Peyer's patch (tissue), 4 donors: Measurements from ENCODE around the gene NIBAN1. TPM values are rescaled to one million over a fixed set of nuclear protein-coding genes. Genes with fewer than 3 reads are reported as not detected.

Experiments used
- DNase-seq, 3 donors: peaks; one replicate each; pipeline ENCODE4 v3.0.0-alpha.2; 2017 to 2019
- H3K27ac ChIP-seq, 4 donors: fragments of 200-600 bp; sonication (generic); one replicate each; pipeline ENCODE4 v1.5.1; 2016 to 2019
- H3K27me3 ChIP-seq, 2 donors: fragments of 200-600 bp; sonication (generic); one replicate each; pipeline ENCODE4 v1.5.1; 2019
- H3K36me3 ChIP-seq, 3 donors: fragments of 200-600 bp; sonication (generic); one replicate each; pipeline ENCODE4 v1.5.1; 2016 to 2019
- H3K4me1 ChIP-seq, 4 donors: fragments of 200-600 bp; sonication (generic); one replicate each; pipeline ENCODE4 v1.5.1; 2016 to 2019
- H3K4me3 ChIP-seq, 4 donors: fragments of 200-600 bp; sonication (generic); 1 replicate in 3 of 4; 2 replicates in 1 of 4; pipeline ENCODE4 v1.5.1; 2016 to 2019; ENCODE audit warnings: mild to moderate bottlenecking in 1 of 4
- H3K9me3 ChIP-seq, 4 donors: fragments of 200-600 bp; sonication (generic); one replicate each; pipeline ENCODE4 v1.5.1; 2016 to 2019; ENCODE audit warnings: mild to moderate bottlenecking in 1 of 4
- CTCF ChIP-seq, 6 experiments: fragments of 450-650 bp in 4 of 6; fragments of 200-600 bp in 2 of 6; sonication (generic) in 1 of 6; IDR thresholded peaks; one replicate each; pipeline ENCODE4 v1.5.1; 2017 to 2019; ENCODE audit warnings: antibody characterized with exemption in 6 of 6, mild to moderate bottlenecking in 3 of 6, moderate library complexity in 1 of 6
- POLR2A ChIP-seq, 2 donors: fragments of 450-650 bp; IDR thresholded peaks; one replicate each; pipeline ENCODE4 v1.5.1; 2017; ENCODE audit warnings: antibody characterized with exemption in 2 of 2, mild to moderate bottlenecking in 2 of 2, moderate library complexity in 2 of 2
- total RNA-seq, 4 donors: library from RNA; depleted of rRNA; stranded (reverse); fragments of >200 nt; gene quantifications; one replicate each; pipeline ENCODE4 v1.1.0, GENCODE V29; 2016

The NIBAN1 gene
- total RNA-seq, 4 donors from 2014 or later = 7.7 to 32.2 (median 9.5) TPM

- DNase-seq = no peak
- H3K27ac ChIP-seq = no peak overlapping the region
- no peaks in the 10 kb centered on the region for H3K9me3 ChIP-seq
- no peak overlapping the region for H3K4me3 ChIP-seq
- no peaks in the 10 kb centered on the region for H3K36me3 ChIP-seq
- TF ChIP-seq CTCF (IDR thresholded peaks at IDR 0.05) (no peak), POLR2A (IDR thresholded peaks at IDR 0.05) (no peak)
- H3K27me3 ChIP-seq = no peaks in the 10 kb centered on the region
- H3K4me1 ChIP-seq = no peaks in the 10 kb centered on the region
These were observed 6.4 kb upstream of the NIBAN1 start for GRCh38 chr1:184980726-184981125.

- Histone ChIP-seq H3K27me3 (no peaks in the 10 kb centered on the region), H3K27ac (no peak overlapping the region), H3K4me3 (no peak overlapping the region), H3K36me3 (no peaks in the 10 kb centered on the region), H3K4me1 (peaks cover 0 to 10% (median 2%) of the 10 kb centered on the region in 4 donors), H3K9me3 (no peaks in the 10 kb centered on the region)
- no peak for DNase-seq
- TF ChIP-seq POLR2A (IDR thresholded peaks at IDR 0.05) = no peak
- TF ChIP-seq CTCF (IDR thresholded peaks at IDR 0.05) = no peak
These were observed 1.0 kb upstream of the NIBAN1 start for GRCh38 chr1:184975208-184975870.

- Histone ChIP-seq H3K4me1 (peaks cover 0 to 10% (median 2%) of the 10 kb centered on the region in 4 donors), H3K9me3 (no peaks in the 10 kb centered on the region), H3K27me3 (no peaks in the 10 kb centered on the region), H3K27ac (peak overlapping the region in 3 of 4 donors; percentile 69 to 81 (median 77)), H3K4me3 (peak overlapping the region in 2 of 4 donors; percentile 63 to 76), H3K36me3 (no peaks in the 10 kb centered on the region)
- DNase-seq = no peak
- TF ChIP-seq CTCF (IDR thresholded peaks at IDR 0.05) = no peak
These were observed 468 bp upstream of the NIBAN1 start for GRCh38 chr1:184974837-184975115.

GRCh38 chr1:184973272-184974055, 844 bp downstream of the NIBAN1 start:
- Histone ChIP-seq H3K4me1 (peaks cover 0 to 10% (median 2%) of the 10 kb centered on the region in 4 donors), H3K27ac (peak overlapping the region; percentile 47 to 81 (median 73))
- TF ChIP-seq POLR2A (IDR thresholded peaks at IDR 0.05) (no peak), CTCF (IDR thresholded peaks at IDR 0.05) (no peak)

GRCh38 chr1:184972315-184973055, 1.8 kb downstream of the NIBAN1 start:
- peak overlapping the region in 1 of 4 donors; percentile 77 for H3K27ac ChIP-seq
- no peaks in the 10 kb centered on the region for H3K9me3 ChIP-seq
- H3K4me1 ChIP-seq = peaks cover 0 to 10% (median 2%) of the 10 kb centered on the region in 4 donors
- no peaks in the 10 kb centered on the region for H3K36me3 ChIP-seq
- DNase-seq = no peak
- TF ChIP-seq CTCF (IDR thresholded peaks at IDR 0.05) (no peak), POLR2A (IDR thresholded peaks at IDR 0.05) (no peak)
- H3K27me3 ChIP-seq = no peaks in the 10 kb centered on the region
- peak overlapping the region in 3 of 4 donors; percentile 63 to 76 (median 66) for H3K4me3 ChIP-seq

More at GRCh38 chr1:184973272-184974055, 844 bp downstream of the NIBAN1 start:
- Histone ChIP-seq H3K9me3 (no peaks in the 10 kb centered on the region), H3K36me3 (no peaks in the 10 kb centered on the region), H3K27me3 (no peaks in the 10 kb centered on the region), H3K4me3 (peak overlapping the region; percentile 59 to 76 (median 64))
- peak in 1 of 3 donors; percentile 17 for DNase-seq
